ENCODE data around the gene SIRT3. TPM values are rescaled to one million over a fixed set of nuclear protein-coding genes. Genes with fewer than 3 reads are reported as not detected.

SIRT3 gene
- total RNA-seq, 1 experiment from 2014 or later: 13.6 TPM

DNA sequence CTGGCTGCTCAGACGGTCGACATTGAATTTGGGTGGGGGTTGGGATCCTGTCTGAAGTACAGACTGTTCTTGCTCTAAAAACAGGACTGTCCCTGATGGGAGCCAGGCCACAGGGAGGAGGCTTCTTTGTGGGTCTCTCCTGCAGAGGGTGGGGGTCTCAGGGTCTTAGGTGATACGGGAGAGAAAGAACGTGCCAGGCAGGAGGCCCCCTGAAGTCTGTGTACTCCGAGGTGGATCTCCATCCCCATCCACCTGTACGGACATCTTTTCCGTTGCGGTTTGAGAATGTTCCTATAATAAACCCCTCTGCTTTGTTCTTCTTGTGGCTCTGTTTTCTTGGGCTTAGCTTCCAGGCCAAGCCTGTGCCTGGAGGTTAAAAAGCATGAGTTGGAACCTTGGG lies 16.5 kb upstream of the SIRT3 start:
- Histone ChIP-seq H3K27ac (ENCODE audit: low read depth, low read length, poor library complexity, severe bottlenecking) (no peak overlapping the region), H3K9me3 (ENCODE audit: low read depth, low read length, poor library complexity, severe bottlenecking) (no peaks in the 10 kb centered on the region), H3K36me3 (ENCODE audit: insufficient read depth, low read length, poor library complexity, severe bottlenecking) (peaks cover 43% of the 10 kb centered on the region), H3K27me3 (replicated peaks; ENCODE audit: insufficient read depth, low read depth, low read length, poor library complexity) (no peaks in the 10 kb centered on the region), H3K4me3 (ENCODE audit: low read depth, low read length, poor library complexity, severe bottlenecking) (no peak overlapping the region), H3K4me1 (ENCODE audit: insufficient read depth, low read length, poor library complexity, severe bottlenecking) (no peaks in the 10 kb centered on the region)
- no peak for DNase-seq (ENCODE audit: low spot score)
- CTCF ChIA-PET: no interaction called here
- POLR2A ChIA-PET (ENCODE audit: low non-redundant PET): no interaction called here
- intact Hi-C loops (cut with micrococcal nuclease; ENCODE audit: unreplicated experiment): loop anchor here (10.0 kb wide), 1 partner anchor 102 kb away; no protein-coding TSS in a partner anchor
- no peak for TF ChIP-seq EZH2 (IDR thresholded peaks at IDR 0.05; ENCODE audit: borderline replicate concordance, low read depth, low read length, poor library complexity, severe bottlenecking)
- TF ChIP-seq, protein P1, sequence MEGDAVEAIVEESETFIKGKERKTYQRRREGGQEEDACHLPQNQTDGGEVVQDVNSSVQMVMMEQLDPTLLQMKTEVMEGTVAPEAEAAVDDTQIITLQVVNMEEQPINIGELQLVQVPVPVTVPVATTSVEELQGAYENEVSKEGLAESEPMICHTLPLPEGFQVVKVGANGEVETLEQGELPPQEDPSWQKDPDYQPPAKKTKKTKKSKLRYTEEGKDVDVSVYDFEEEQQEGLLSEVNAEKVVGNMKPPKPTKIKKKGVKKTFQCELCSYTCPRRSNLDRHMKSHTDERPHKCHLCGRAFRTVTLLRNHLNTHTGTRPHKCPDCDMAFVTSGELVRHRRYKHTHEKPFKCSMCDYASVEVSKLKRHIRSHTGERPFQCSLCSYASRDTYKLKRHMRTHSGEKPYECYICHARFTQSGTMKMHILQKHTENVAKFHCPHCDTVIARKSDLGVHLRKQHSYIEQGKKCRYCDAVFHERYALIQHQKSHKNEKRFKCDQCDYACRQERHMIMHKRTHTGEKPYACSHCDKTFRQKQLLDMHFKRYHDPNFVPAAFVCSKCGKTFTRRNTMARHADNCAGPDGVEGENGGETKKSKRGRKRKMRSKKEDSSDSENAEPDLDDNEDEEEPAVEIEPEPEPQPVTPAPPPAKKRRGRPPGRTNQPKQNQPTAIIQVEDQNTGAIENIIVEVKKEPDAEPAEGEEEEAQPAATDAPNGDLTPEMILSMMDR (conservative IDR thresholded peaks at IDR 0.05; ENCODE audit: low read depth, low read length): no peak
- TSS peak; percentile 79 for BruUV-seq (replicated peaks)

DNA sequence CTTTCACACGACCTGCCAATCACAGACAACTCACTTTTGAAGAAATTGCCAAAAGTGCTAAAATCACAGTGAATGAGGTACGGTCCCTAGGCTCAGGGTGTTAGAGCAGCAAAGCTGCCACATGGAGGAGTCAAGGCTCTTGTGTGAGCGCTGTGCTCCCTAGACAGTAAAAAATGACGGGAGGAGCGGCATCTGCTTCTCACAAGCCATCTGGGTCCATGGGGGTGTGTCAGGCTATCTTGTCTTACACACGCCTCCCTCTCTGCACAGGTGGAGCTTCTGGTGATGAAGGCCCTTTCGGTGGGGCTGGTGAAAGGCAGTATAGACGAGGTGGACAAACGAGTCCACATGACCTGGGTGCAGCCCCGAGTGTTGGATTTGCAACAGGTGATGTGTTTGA lies 15.4 kb upstream of the SIRT3 start:
- H3K4me1 ChIP-seq (ENCODE audit: insufficient read depth, low read length, poor library complexity, severe bottlenecking): no peaks in the 10 kb centered on the region
- H3K27me3 ChIP-seq (replicated peaks; ENCODE audit: insufficient read depth, low read depth, low read length, poor library complexity): no peaks in the 10 kb centered on the region
- no peaks in the 10 kb centered on the region for H3K9me3 ChIP-seq (ENCODE audit: low read depth, low read length, poor library complexity, severe bottlenecking)
- BruUV-seq (replicated peaks): no TSS peak
- no peak overlapping the region for H3K4me3 ChIP-seq (ENCODE audit: low read depth, low read length, poor library complexity, severe bottlenecking)
- ChIA-PET CTCF (no interaction called here), POLR2A (ENCODE audit: low non-redundant PET) (no interaction called here)
- H3K27ac ChIP-seq (ENCODE audit: low read depth, low read length, poor library complexity, severe bottlenecking): no peak overlapping the region
- intact Hi-C loops (cut with micrococcal nuclease; ENCODE audit: unreplicated experiment): loop anchor here (10.0 kb wide), 1 partner anchor 103 kb away; no protein-coding TSS in a partner anchor
- TF ChIP-seq, protein P1 (conservative IDR thresholded peaks at IDR 0.05; ENCODE audit: low read depth, low read length): no peak
- TF ChIP-seq EZH2 (IDR thresholded peaks at IDR 0.05; ENCODE audit: borderline replicate concordance, low read depth, low read length, poor library complexity, severe bottlenecking): no peak
- peaks cover 53% of the 10 kb centered on the region for H3K36me3 ChIP-seq (ENCODE audit: insufficient read depth, low read length, poor library complexity, severe bottlenecking)
- DNase-seq (ENCODE audit: low spot score): no peak

DNA sequence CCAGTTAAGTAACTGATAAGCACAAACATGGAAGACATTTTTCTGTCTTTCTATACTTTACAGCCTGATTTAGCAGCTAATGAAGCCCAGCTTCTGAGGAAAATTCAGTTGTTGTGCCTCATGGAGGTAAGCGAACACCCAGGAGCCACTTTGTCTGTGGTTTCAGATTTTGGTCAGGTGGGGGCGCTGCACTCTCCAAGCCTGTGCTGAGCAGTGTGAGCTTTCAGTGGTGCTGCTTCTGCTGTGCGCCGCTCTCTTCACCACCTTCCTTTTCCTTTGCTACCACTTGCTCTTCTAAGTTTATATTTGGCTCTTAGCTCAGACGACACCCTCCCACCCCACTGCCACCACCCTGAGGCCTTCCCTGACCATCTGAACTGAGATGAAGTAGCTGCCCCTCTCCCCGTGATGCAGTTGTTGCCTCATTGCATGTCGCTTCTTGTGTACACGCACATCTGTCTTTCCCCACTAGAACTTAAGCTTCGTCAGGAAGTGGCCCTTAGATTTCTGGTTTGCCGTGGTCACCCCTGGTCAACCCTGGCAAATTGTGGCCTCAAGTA lies 14.7 kb upstream of the SIRT3 start:
- ChIA-PET POLR2A (ENCODE audit: low non-redundant PET) (no interaction called here), CTCF (interaction anchor here (0.5 to 1.0 kb wide), 4 partner anchors 54 to 175 kb away, joined by 3 to 4 read pairs (median 4); no protein-coding TSS in a partner anchor)
- H3K4me1 ChIP-seq (ENCODE audit: insufficient read depth, low read length, poor library complexity, severe bottlenecking): no peaks in the 10 kb centered on the region
- no peak overlapping the region for H3K4me3 ChIP-seq (ENCODE audit: low read depth, low read length, poor library complexity, severe bottlenecking)
- H3K9me3 ChIP-seq (ENCODE audit: low read depth, low read length, poor library complexity, severe bottlenecking): no peaks in the 10 kb centered on the region
- no TSS peak for BruUV-seq (replicated peaks)
- no peaks in the 10 kb centered on the region for H3K27me3 ChIP-seq (replicated peaks; ENCODE audit: insufficient read depth, low read depth, low read length, poor library complexity)
- no peak overlapping the region for H3K27ac ChIP-seq (ENCODE audit: low read depth, low read length, poor library complexity, severe bottlenecking)
- intact Hi-C loops (cut with micrococcal nuclease; ENCODE audit: unreplicated experiment): loop anchor here (10.0 kb wide), 1 partner anchor 104 kb away; no protein-coding TSS in a partner anchor
- TF ChIP-seq EZH2 (IDR thresholded peaks at IDR 0.05; ENCODE audit: borderline replicate concordance, low read depth, low read length, poor library complexity, severe bottlenecking): no peak
- TF ChIP-seq, protein P1 (conservative IDR thresholded peaks at IDR 0.05; ENCODE audit: low read depth, low read length): peak; percentile 75
- H3K36me3 ChIP-seq (ENCODE audit: insufficient read depth, low read length, poor library complexity, severe bottlenecking): peaks cover 60% of the 10 kb centered on the region
- peak; percentile 62 for DNase-seq (ENCODE audit: low spot score)
